Measurements from ENCODE around the gene ASRGL1.

DNA sequence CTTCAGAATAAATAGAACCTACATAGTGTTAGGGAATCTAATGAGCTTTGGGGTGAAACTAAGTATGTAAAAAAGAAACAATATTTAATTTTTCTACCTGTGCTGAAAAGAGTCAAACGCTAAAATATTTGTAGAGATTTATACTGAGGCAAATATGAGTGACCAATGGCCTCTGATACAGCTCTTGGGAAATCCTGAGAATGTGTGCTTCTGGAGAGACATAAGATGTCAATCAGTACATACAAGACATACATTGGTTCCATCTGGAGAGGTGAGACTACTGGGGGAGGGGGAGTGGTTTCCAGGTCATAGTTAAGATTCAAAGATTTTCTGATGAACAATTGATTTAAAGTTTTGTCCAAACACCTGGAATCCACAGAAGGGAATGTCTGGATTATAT lies 970 bp downstream of the ASRGL1 start:
- TF ChIP-seq, protein P1, sequence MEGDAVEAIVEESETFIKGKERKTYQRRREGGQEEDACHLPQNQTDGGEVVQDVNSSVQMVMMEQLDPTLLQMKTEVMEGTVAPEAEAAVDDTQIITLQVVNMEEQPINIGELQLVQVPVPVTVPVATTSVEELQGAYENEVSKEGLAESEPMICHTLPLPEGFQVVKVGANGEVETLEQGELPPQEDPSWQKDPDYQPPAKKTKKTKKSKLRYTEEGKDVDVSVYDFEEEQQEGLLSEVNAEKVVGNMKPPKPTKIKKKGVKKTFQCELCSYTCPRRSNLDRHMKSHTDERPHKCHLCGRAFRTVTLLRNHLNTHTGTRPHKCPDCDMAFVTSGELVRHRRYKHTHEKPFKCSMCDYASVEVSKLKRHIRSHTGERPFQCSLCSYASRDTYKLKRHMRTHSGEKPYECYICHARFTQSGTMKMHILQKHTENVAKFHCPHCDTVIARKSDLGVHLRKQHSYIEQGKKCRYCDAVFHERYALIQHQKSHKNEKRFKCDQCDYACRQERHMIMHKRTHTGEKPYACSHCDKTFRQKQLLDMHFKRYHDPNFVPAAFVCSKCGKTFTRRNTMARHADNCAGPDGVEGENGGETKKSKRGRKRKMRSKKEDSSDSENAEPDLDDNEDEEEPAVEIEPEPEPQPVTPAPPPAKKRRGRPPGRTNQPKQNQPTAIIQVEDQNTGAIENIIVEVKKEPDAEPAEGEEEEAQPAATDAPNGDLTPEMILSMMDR (IDR thresholded peaks at IDR 0.05) = no peak
- TF ChIP-seq EZH2 (IDR thresholded peaks at IDR 0.05; ENCODE audit: borderline replicate concordance, insufficient read depth, low read depth, low read length, poor library complexity, severe bottlenecking) = no peak
